BLaER1 (cell line): ENCODE results near the gene RCCD1.
"Not testable (repeated sequence)": the region's sequence is repeated elsewhere in the genome, so short reads cannot be mapped to it uniquely, and the experiment has no call there.

Source experiments
- H3K27ac ChIP-seq: shearing (Covaris generic); formaldehyde crosslinking; 2 replicates; pipeline ENCODE4 v1.8.1; 2022
- H3K27me3 ChIP-seq: shearing (Covaris generic); formaldehyde crosslinking; 2 replicates; pipeline ENCODE4 v1.8.1; 2022
- H3K36me3 ChIP-seq: shearing (Covaris generic); formaldehyde crosslinking; 2 replicates; pipeline ENCODE4 v1.8.1; 2022
- H3K4me1 ChIP-seq: shearing (Covaris generic); formaldehyde crosslinking; 2 replicates; pipeline ENCODE4 v1.8.1; 2022
- H3K4me2 ChIP-seq: shearing (Covaris generic); formaldehyde crosslinking; 2 replicates; pipeline ENCODE4 v1.8.1; 2022
- H3K4me3 ChIP-seq: shearing (Covaris generic); formaldehyde crosslinking; 2 replicates; pipeline ENCODE4 v1.8.1; 2022
- H3K9ac ChIP-seq: shearing (Covaris generic); formaldehyde crosslinking; 2 replicates; pipeline ENCODE4 v1.8.1; 2022
- H3K9me3 ChIP-seq: shearing (Covaris generic); formaldehyde crosslinking; 2 replicates; pipeline ENCODE4 v1.8.1; 2022
- H4K20me1 ChIP-seq: shearing (Covaris generic); formaldehyde crosslinking; 2 replicates; pipeline ENCODE4 v1.8.1; 2022
- Cebpa-rat ChIP-seq: shearing (Covaris generic); IDR thresholded peaks from 2 replicates; pipeline ENCODE4 v1.8.1; 2022

Gene RCCD1

GRCh38 chr15:90918034-90918788 lies 36.5 kb upstream of the RCCD1 start:
- H3K4me2 ChIP-seq: no peak overlapping the region
- TF ChIP-seq Cebpa-rat: no peak
- no peak overlapping the region for H3K9ac ChIP-seq
- peaks cover 25% of the 10 kb centered on the region for H3K4me1 ChIP-seq
- no peak overlapping the region for H3K4me3 ChIP-seq
- H3K27me3 ChIP-seq: no peaks in the 10 kb centered on the region
- peaks cover 100% of the 10 kb centered on the region for H3K36me3 ChIP-seq
- no peak overlapping the region for H3K27ac ChIP-seq
- H3K9me3 ChIP-seq: no peaks in the 10 kb centered on the region
- H4K20me1 ChIP-seq: no peaks in the 10 kb centered on the region

- no peaks in the 10 kb centered on the region for H3K9me3 ChIP-seq
- H3K36me3 ChIP-seq: peaks cover 98% of the 10 kb centered on the region
- H3K27me3 ChIP-seq: no peaks in the 10 kb centered on the region
- no peaks in the 10 kb centered on the region for H4K20me1 ChIP-seq
- H3K4me2 ChIP-seq: no peak overlapping the region
- peaks cover 25% of the 10 kb centered on the region for H3K4me1 ChIP-seq
- H3K27ac ChIP-seq: no peak overlapping the region
- no peak overlapping the region for H3K4me3 ChIP-seq
- H3K9ac ChIP-seq: no peak overlapping the region
- no peak for TF ChIP-seq Cebpa-rat
Observed at GRCh38 chr15:90918835-90919234, 35.8 kb upstream of the RCCD1 start.

GRCh38 chr15:90921887-90922286 lies 32.8 kb upstream of the RCCD1 start:
- Histone ChIP-seq H3K4me1 (no peaks in the 10 kb centered on the region), H3K4me2 (no peak overlapping the region), H3K4me3 (no peak overlapping the region), H3K27me3 (no peaks in the 10 kb centered on the region), H3K36me3 (peaks cover 69% of the 10 kb centered on the region), H4K20me1 (no peaks in the 10 kb centered on the region), H3K9ac (no peak overlapping the region), H3K27ac (no peak overlapping the region), H3K9me3 (no peaks in the 10 kb centered on the region)
- no peak for TF ChIP-seq Cebpa-rat

GRCh38 chr15:90922712-90923322 lies 31.9 kb upstream of the RCCD1 start:
- H3K36me3 ChIP-seq: peaks cover 60% of the 10 kb centered on the region
- H3K27me3 ChIP-seq, H3K4me2 ChIP-seq, H3K4me3 ChIP-seq, H3K9me3 ChIP-seq, H3K27ac ChIP-seq, H3K4me1 ChIP-seq, H4K20me1 ChIP-seq, H3K9ac ChIP-seq: not testable (repeated sequence)

GRCh38 chr15:90924375-90924774 lies 30.3 kb upstream of the RCCD1 start:
- no peak for TF ChIP-seq Cebpa-rat
- Histone ChIP-seq H4K20me1 (no peaks in the 10 kb centered on the region), H3K9ac (no peak overlapping the region), H3K27me3 (no peaks in the 10 kb centered on the region), H3K4me1 (peaks cover 14% of the 10 kb centered on the region), H3K4me3 (no peak overlapping the region), H3K9me3 (no peaks in the 10 kb centered on the region), H3K4me2 (no peak overlapping the region), H3K36me3 (peaks cover 44% of the 10 kb centered on the region), H3K27ac (no peak overlapping the region)

- Histone ChIP-seq H3K4me1 (peaks cover 29% of the 10 kb centered on the region), H3K36me3 (peaks cover 20% of the 10 kb centered on the region)
- H3K9me3 ChIP-seq, H3K9ac ChIP-seq, H3K4me2 ChIP-seq, H3K4me3 ChIP-seq, H4K20me1 ChIP-seq, H3K27ac ChIP-seq, H3K27me3 ChIP-seq: not testable (repeated sequence)
Observed at GRCh38 chr15:90926766-90927165, 27.9 kb upstream of the RCCD1 start.

- H3K36me3 ChIP-seq, H4K20me1 ChIP-seq, H3K27me3 ChIP-seq, H3K4me3 ChIP-seq, H3K27ac ChIP-seq, H3K9me3 ChIP-seq, H3K9ac ChIP-seq, H3K4me2 ChIP-seq: not testable (repeated sequence)
- peaks cover 38% of the 10 kb centered on the region for H3K4me1 ChIP-seq
Observed at GRCh38 chr15:90928106-90928505, 26.6 kb upstream of the RCCD1 start.

GRCh38 chr15:90929246-90930019 lies 25.3 kb upstream of the RCCD1 start:
- H3K4me3 ChIP-seq: peak overlapping the region; percentile 82
- H3K4me1 ChIP-seq: peaks cover 50% of the 10 kb centered on the region
- no peak for TF ChIP-seq Cebpa-rat
- no peaks in the 10 kb centered on the region for H4K20me1 ChIP-seq
- peak overlapping the region; percentile 80 for H3K9ac ChIP-seq
- no peaks in the 10 kb centered on the region for H3K9me3 ChIP-seq
- peak overlapping the region; percentile 85 for H3K27ac ChIP-seq
- peak overlapping the region; percentile 94 for H3K4me2 ChIP-seq
- H3K27me3 ChIP-seq: no peaks in the 10 kb centered on the region
- H3K36me3 ChIP-seq: no peaks in the 10 kb centered on the region

- TF ChIP-seq Cebpa-rat: no peak
- Histone ChIP-seq H3K9me3 (no peaks in the 10 kb centered on the region), H3K4me1 (peaks cover 58% of the 10 kb centered on the region), H3K27me3 (no peaks in the 10 kb centered on the region), H3K4me2 (peak overlapping the region; percentile 94), H3K4me3 (peak overlapping the region; percentile 82), H3K9ac (peak overlapping the region; percentile 80), H4K20me1 (peaks cover 7% of the 10 kb centered on the region), H3K27ac (peak overlapping the region; percentile 85), H3K36me3 (no peaks in the 10 kb centered on the region)
Observed at GRCh38 chr15:90930861-90931574, 23.7 kb upstream of the RCCD1 start.

- Histone ChIP-seq H3K9me3 (no peaks in the 10 kb centered on the region), H4K20me1 (peaks cover 11% of the 10 kb centered on the region), H3K4me2 (peak overlapping the region; percentile 94), H3K4me3 (peak overlapping the region; percentile 82), H3K27ac (peak overlapping the region; percentile 85), H3K36me3 (peaks cover 4% of the 10 kb centered on the region), H3K4me1 (peaks cover 63% of the 10 kb centered on the region), H3K9ac (peak overlapping the region; percentile 80), H3K27me3 (no peaks in the 10 kb centered on the region)
- TF ChIP-seq Cebpa-rat: no peak
Observed at GRCh38 chr15:90931575-90931827, 23.2 kb upstream of the RCCD1 start.
